K562 (cell line): ENCODE results near the gene CBX8. TPM values are rescaled to one million over a fixed set of nuclear protein-coding genes. Genes with fewer than 3 reads are reported as not detected.

ENCODE experiments used
- ADNP ChIP-seq: fragments of 200-800 bp; sonication (Bioruptor generic); IDR thresholded peaks from 2 replicates; pipeline ENCODE4 v1.6.1; 2016; ENCODE audit warnings: missing genetic modification characterization, missing compliant biosample characterization
- AFF1 ChIP-seq, 2 experiments: fragments of 450-650 bp; IDR thresholded peaks; 2 replicates each; pipeline ENCODE4 v1.6.1; 2018; ENCODE audit warnings: mild to moderate bottlenecking in 2 of 2, low read depth in 1 of 2; ENCODE audit not compliant: partially characterized antibody in 2 of 2
- ARID2 ChIP-seq: fragments of 450-650 bp; IDR thresholded peaks from 2 replicates; pipeline ENCODE4 v1.6.1; 2017; ENCODE audit warnings: antibody characterized with exemption, mild to moderate bottlenecking
- ASH1L ChIP-seq: fragments of 450-650 bp; IDR thresholded peaks from 2 replicates; pipeline ENCODE4 v1.6.1; 2018; ENCODE audit warnings: borderline replicate concordance, mild to moderate bottlenecking, low read depth; ENCODE audit not compliant: partially characterized antibody
- DMBX1 ChIP-seq: fragments of 250-450 bp; sonication (Bioruptor Pico); IDR thresholded peaks from 2 replicates; pipeline ENCODE4 v1.8.0; 2022; ENCODE audit warnings: inconsistent platforms, mild to moderate bottlenecking, moderate library complexity, borderline replicate concordance
- ETS2 ChIP-seq: IDR thresholded peaks from 2 replicates; pipeline ENCODE4 v1.6.1; 2016; ENCODE audit warnings: borderline replicate concordance, missing genetic modification characterization, mild to moderate bottlenecking, moderate library complexity, missing compliant biosample characterization; ENCODE audit not compliant: poor library complexity, severe bottlenecking
- MCM3 ChIP-seq: fragments of 450-650 bp; IDR thresholded peaks from 2 replicates; pipeline ENCODE4 v1.6.1; 2016
- NFE2 ChIP-seq: IDR thresholded peaks from 2 replicates; pipeline ENCODE4 v1.6.1; 2014; ENCODE audit warnings: antibody characterized with exemption, low read depth
- NR2C1 ChIP-seq, 2 experiments: fragments of 450-650 bp; IDR thresholded peaks; 2 replicates each; pipeline ENCODE4 v1.6.1; 2017; ENCODE audit warnings: mild to moderate bottlenecking in 2 of 2, antibody characterized with exemption in 1 of 2, inconsistent platforms in 1 of 2, missing compliant biosample characterization in 1 of 2, missing genetic modification characterization in 1 of 2
- POLR3G ChIP-seq: IDR thresholded peaks from 2 replicates; pipeline ENCODE4 v1.6.1; 2011; ENCODE audit not compliant: insufficient read length, insufficient replicate concordance; ENCODE audit errors: extremely low read depth
- RBBP5 ChIP-seq: fragments of 200-600 bp; sonication (generic); IDR thresholded peaks from 2 replicates; pipeline ENCODE4 v1.6.1; 2012; ENCODE audit warnings: borderline replicate concordance, mild to moderate bottlenecking, low read length, control low read depth, inconsistent platforms; ENCODE audit not compliant: insufficient read depth, poor library complexity, severe bottlenecking
- SLC30A9 ChIP-seq: fragments of 250-450 bp; sonication (Bioruptor Pico); IDR thresholded peaks from 2 replicates; pipeline ENCODE4 v1.8.0; 2022; ENCODE audit warnings: mild to moderate bottlenecking, moderate library complexity
- ZFP36 ChIP-seq: fragments of 150-350 bp; IDR thresholded peaks from 2 replicates; pipeline ENCODE4 v1.6.1; 2018; ENCODE audit warnings: low read length, low read depth; ENCODE audit not compliant: partially characterized antibody
- ZNF124 ChIP-seq: sonication (generic); formaldehyde crosslinking; IDR thresholded peaks from 2 replicates; pipeline ENCODE4 v1.8.1; 2022; ENCODE audit warnings: missing genetic modification reagents
- ZNF57 ChIP-seq: fragments of 450-650 bp; formaldehyde crosslinking; IDR thresholded peaks from 2 replicates; pipeline ENCODE4 v1.4.0; 2020; ENCODE audit warnings: mild to moderate bottlenecking, moderate library complexity
- ZSCAN32 ChIP-seq: fragments of 450-650 bp; formaldehyde crosslinking; IDR thresholded peaks from 2 replicates; pipeline ENCODE4 v1.4.0; 2020; ENCODE audit warnings: mild to moderate bottlenecking, moderate library complexity
- polyA plus RNA-seq, 8 experiments: library from polyadenylated mRNA; depleted of rRNA in 4 of 8; stranded (reverse) in 5 of 8; unstranded in 3 of 8; fragments of >200 nt; fragmentation: Nextera tagmentation in 2 of 8; fragmentation: Illumina TruSeq in 1 of 8; extraction: Ambion mirVana in 2 of 8; extraction: Trizol in 1 of 8; gene quantifications; 2 replicates each; pipeline versions ENCODE4 v1.2.1 to v1.2.3, GENCODE V29; 2011 to 2014; ENCODE audit warnings: inconsistent platforms in 1 of 8, missing spikeins in 1 of 8
- total RNA-seq, 7 experiments: library from RNA; depleted of rRNA in 6 of 7; stranded (reverse); fragments of >200 nt in 6 of 7; fragmentation: Illumina TruSeq in 2 of 7; extraction: Trizol in 2 of 7; gene quantifications; 2 replicates each; pipeline versions ENCODE4 v1.2.1 to v1.2.3, GENCODE V29; 2011 to 2021; ENCODE audit warnings: low replicate concordance in 1 of 7
- TF ChIP-seq, protein P1 (sequence below): IDR thresholded peaks from 2 replicates; pipeline ENCODE4 v1.6.1; 2016; ENCODE audit warnings: missing genetic modification characterization, missing compliant biosample characterization
- TF ChIP-seq, protein P2 (sequence below): fragments of 250-450 bp; sonication (Bioruptor Pico); IDR thresholded peaks from 2 replicates; pipeline ENCODE4 v1.4.0; 2020; ENCODE audit warnings: mild to moderate bottlenecking, moderate library complexity, borderline replicate concordance

Gene CBX8
- total and polyA plus RNA-seq, 9 of the 15 experiments (the other 6 are each of a cell fraction or from before 2014, with no cell fraction given) = 0.08 to 11.9 (median 2.6) TPM

GRCh38 chr17:79831265-79832217 lies 34.7 kb upstream of the CBX8 start (continued):
- TF ChIP-seq, protein P1, sequence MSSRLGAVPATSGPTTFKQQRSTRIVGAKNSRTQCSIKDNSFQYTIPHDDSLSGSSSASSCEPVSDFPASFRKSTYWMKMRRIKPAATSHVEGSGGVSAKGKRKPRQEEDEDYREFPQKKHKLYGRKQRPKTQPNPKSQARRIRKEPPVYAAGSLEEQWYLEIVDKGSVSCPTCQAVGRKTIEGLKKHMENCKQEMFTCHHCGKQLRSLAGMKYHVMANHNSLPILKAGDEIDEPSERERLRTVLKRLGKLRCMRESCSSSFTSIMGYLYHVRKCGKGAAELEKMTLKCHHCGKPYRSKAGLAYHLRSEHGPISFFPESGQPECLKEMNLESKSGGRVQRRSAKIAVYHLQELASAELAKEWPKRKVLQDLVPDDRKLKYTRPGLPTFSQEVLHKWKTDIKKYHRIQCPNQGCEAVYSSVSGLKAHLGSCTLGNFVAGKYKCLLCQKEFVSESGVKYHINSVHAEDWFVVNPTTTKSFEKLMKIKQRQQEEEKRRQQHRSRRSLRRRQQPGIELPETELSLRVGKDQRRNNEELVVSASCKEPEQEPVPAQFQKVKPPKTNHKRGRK (tag) = no peak
- no peak for TF ChIP-seq MCM3
- TF ChIP-seq ETS2 (tag) = no peak
- peak; percentile 69 for TF ChIP-seq ZFP36
- TF ChIP-seq ADNP (tag) = no peak
- TF ChIP-seq NR2C1 (IDR thresholded peaks at IDR 0.05) = no peak
- peak; percentile 63; the same call in 1 of the 2 replicates for TF ChIP-seq NR2C1 (tag; IDR thresholded peaks at IDR 0.05)
- no peak for TF ChIP-seq SLC30A9 (CRISPR knock-in tag)
- no peak for TF ChIP-seq ZNF57 (CRISPR knock-in tag)
- TF ChIP-seq ARID2 = no peak
- TF ChIP-seq, protein P2, sequence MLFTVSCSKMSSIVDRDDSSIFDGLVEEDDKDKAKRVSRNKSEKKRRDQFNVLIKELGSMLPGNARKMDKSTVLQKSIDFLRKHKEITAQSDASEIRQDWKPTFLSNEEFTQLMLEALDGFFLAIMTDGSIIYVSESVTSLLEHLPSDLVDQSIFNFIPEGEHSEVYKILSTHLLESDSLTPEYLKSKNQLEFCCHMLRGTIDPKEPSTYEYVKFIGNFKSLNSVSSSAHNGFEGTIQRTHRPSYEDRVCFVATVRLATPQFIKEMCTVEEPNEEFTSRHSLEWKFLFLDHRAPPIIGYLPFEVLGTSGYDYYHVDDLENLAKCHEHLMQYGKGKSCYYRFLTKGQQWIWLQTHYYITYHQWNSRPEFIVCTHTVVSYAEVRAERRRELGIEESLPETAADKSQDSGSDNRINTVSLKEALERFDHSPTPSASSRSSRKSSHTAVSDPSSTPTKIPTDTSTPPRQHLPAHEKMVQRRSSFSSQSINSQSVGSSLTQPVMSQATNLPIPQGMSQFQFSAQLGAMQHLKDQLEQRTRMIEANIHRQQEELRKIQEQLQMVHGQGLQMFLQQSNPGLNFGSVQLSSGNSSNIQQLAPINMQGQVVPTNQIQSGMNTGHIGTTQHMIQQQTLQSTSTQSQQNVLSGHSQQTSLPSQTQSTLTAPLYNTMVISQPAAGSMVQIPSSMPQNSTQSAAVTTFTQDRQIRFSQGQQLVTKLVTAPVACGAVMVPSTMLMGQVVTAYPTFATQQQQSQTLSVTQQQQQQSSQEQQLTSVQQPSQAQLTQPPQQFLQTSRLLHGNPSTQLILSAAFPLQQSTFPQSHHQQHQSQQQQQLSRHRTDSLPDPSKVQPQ = no peak
- no peak for TF ChIP-seq ZNF124
- TF ChIP-seq POLR3G = no peak
- no peak for TF ChIP-seq RBBP5
- no peak for TF ChIP-seq NFE2
- no peak for TF ChIP-seq ZSCAN32 (CRISPR knock-in tag)
- TF ChIP-seq AFF1 (IDR thresholded peaks at IDR 0.05; ENCODE audit: low read depth in 1 of 2, partially characterized antibody in 2 of 2) = peak in 1 of 2 experiments; percentile 35
- TF ChIP-seq DMBX1 = 0 out of 2 replicates have a peak, but pooled peaks have one; percentile 74
- TF ChIP-seq ASH1L = no peak
